HG03354 (cell line): ENCODE measurements around the gene SLCO4A1.
"Not testable (repeated sequence)": the region's sequence is repeated elsewhere in the genome, so short reads cannot be mapped to it uniquely, and the experiment has no call there.

ENCODE experiments used
- ATAC-seq: cut with Tn5 transposase; IDR thresholded peaks from one replicate; pipeline ENCODE4 v1.9.1; 2021; ENCODE audit warnings: mild to moderate bottlenecking; ENCODE audit not compliant: unreplicated experiment, poor library complexity, severe bottlenecking

Gene SLCO4A1

GRCh38 chr20:62674370-62674769, 32.1 kb downstream of the SLCO4A1 start:
- no peak for ATAC-seq

GRCh38 chr20:62675156-62675876, 33.0 kb downstream of the SLCO4A1 start:
- ATAC-seq = no peak

GRCh38 chr20:62675877-62676260, 33.6 kb downstream of the SLCO4A1 start:
- no peak for ATAC-seq

GRCh38 chr20:62676976-62677375, 34.7 kb downstream of the SLCO4A1 start:
- no peak for ATAC-seq

GRCh38 chr20:62677678-62678077, 35.4 kb downstream of the SLCO4A1 start:
- no peak for ATAC-seq

- no peak for ATAC-seq
These were observed 36.2 kb downstream of the SLCO4A1 start for GRCh38 chr20:62678553-62678952.

- ATAC-seq = no peak
These were observed 37.8 kb downstream of the SLCO4A1 start for GRCh38 chr20:62679978-62680589.

- no peak for ATAC-seq
These were observed 40.7 kb downstream of the SLCO4A1 start for GRCh38 chr20:62682912-62683517.

GRCh38 chr20:62683660-62684322, 41.5 kb downstream of the SLCO4A1 start:
- not testable (repeated sequence) for ATAC-seq

- ATAC-seq = no peak
These were observed 42.7 kb downstream of the SLCO4A1 start for GRCh38 chr20:62684981-62685380.

GRCh38 chr20:62685781-62686555, 43.7 kb downstream of the SLCO4A1 start:
- no peak for ATAC-seq

- ATAC-seq = no peak
These were observed 44.8 kb downstream of the SLCO4A1 start for GRCh38 chr20:62686869-62687830.

- no peak for ATAC-seq
These were observed 45.8 kb downstream of the SLCO4A1 start for GRCh38 chr20:62688083-62688482.

- ATAC-seq = no peak
These were observed 46.7 kb downstream of the SLCO4A1 start for GRCh38 chr20:62688855-62689460.

- ATAC-seq = no peak
These were observed 47.6 kb downstream of the SLCO4A1 start for GRCh38 chr20:62689861-62690260.

GRCh38 chr20:62690261-62690820, 48.0 kb downstream of the SLCO4A1 start:
- ATAC-seq = no peak

GRCh38 chr20:62691487-62691886, 49.2 kb downstream of the SLCO4A1 start:
- ATAC-seq = no peak

GRCh38 chr20:62692176-62692575, 49.9 kb downstream of the SLCO4A1 start:
- ATAC-seq = no peak
